T follicular helper cell (primary cell): ENCODE measurements around the gene SCN8A.

Experiments used
- DNase-seq: peaks from one replicate; pipeline ENCODE4 v3.0.0-alpha.2; 2020; ENCODE audit warnings: low read depth

Gene SCN8A

GRCh38 chr12:51833448-51834227 is 242.6 kb downstream of the SCN8A start:
- DNase-seq = no peak

- DNase-seq = no peak
Observed at GRCh38 chr12:51834411-51834810, 243.4 kb downstream of the SCN8A start.

DNA sequence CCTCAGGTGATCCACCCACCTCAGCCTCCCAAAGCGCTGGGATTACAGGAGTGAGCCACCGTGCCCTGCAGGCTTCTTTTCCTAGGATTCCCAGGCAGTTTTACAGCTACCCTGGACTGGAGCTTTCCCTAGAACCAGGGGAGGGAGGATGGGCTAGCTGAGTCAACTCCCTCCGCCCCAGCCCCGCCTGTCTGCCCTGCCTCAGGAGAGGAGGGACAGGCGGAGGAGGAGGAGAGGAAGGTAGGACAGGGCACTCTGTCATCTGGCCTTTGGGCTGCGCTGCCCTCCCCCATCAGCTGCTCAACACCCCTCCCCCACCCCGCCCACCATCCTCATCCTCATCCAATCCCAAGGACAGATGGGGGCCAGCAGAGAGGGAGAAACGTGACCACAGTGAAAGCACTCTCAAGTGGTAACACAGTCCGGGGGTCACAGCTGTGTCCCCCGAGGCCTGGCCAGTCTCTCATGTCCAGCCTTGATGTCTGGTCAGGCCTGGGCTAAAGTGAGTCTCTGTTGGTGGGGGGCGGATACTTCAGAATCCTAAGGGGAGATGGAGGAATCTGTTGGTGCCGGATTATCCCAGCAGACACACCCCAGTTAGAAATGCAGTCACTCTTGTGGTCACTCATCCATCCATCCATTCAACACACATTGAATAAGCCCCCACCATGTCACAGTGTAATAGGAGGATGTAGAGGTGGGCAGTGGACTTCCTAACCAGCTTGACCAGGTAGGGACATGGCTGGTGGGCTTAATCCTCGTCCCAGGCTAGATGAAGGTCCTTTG is 245.2 kb downstream of the SCN8A start:
- DNase-seq = no peak

DNA sequence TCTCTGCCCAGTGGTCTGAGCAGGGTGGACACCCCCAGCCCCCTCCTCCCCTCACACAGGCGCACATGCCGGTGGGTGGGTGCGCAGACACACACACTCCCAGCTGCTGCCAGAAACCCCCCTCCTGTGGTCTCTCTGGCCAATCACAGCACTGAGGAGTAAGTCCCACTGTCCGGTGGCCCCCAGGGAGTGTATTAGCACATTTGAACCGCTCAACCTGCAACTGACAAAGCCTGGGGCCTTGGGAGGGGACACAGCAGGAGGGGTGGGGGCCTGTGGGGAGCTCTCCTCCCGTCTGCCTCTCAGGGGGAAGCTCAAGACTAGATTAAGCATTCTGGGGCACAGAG is 245.8 kb downstream of the SCN8A start:
- DNase-seq = no peak

DNA sequence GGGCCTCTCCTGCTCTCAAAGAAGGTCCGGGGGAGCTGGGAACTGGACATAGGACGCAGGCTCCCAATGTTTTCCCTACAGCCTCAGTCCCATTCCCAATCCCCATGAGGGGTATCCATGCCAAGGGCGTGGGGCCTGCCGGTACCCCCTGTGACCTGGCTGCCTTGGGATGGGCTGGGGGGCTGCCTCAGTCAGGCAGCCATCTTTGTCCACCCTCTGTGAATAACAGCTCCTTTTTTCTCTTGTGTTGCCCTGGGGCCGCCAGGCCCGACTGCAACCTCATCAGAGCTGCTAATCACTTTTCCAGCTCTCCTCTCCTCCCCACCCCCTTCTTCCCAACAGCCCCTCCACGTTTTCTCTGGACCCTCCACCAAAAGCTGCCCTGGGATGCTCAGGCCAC is 246.3 kb downstream of the SCN8A start:
- no peak for DNase-seq

DNA sequence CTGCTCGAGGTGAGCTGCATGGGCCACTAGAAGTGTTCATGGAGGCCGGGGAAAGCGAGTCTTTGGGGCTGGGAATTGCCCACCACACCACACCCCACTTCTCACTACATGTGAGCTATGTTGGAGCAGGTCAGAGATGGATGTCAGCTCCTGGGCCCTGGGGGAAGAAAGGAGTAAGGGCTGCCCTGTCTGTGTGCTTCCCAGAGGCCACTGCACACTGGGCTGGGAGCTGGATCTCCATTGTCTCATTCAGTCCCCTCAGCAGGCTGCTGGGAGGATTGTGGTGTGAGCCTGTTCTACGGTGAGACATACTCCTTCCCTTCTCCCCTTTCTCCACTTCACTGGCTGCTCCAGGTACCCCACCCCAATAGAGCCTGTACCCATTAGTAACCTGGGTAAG is 247.0 kb downstream of the SCN8A start:
- DNase-seq = no peak

DNA sequence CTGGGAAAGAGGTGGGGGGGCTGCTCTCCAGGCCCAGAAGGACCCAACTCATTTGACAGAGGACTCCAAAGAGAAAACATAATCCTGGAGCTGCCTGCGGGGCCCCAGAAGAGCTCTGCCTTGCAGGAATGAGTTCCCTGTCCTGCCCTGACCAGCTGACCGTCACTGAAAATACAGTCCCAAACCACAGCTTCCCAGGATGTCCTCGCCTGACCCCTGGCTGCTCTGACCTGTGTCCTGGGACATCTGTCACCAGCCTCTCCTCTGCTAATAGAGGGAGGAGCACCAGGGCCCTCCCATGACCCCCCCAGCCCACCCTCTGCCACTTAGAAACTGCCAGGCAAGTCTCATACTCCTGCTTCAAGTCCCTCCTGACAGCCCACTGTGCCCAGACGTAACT is 247.7 kb downstream of the SCN8A start:
- no peak for DNase-seq

- no peak for DNase-seq
Observed at GRCh38 chr12:51839310-51839947, 248.4 kb downstream of the SCN8A start.

- DNase-seq = no peak
Observed at GRCh38 chr12:51840966-51841365, 249.9 kb downstream of the SCN8A start.

- DNase-seq = no peak
Observed at GRCh38 chr12:51841727-51842126, 250.7 kb downstream of the SCN8A start.

- DNase-seq = no peak
Observed at GRCh38 chr12:51844854-51845253, 253.8 kb downstream of the SCN8A start.

DNA sequence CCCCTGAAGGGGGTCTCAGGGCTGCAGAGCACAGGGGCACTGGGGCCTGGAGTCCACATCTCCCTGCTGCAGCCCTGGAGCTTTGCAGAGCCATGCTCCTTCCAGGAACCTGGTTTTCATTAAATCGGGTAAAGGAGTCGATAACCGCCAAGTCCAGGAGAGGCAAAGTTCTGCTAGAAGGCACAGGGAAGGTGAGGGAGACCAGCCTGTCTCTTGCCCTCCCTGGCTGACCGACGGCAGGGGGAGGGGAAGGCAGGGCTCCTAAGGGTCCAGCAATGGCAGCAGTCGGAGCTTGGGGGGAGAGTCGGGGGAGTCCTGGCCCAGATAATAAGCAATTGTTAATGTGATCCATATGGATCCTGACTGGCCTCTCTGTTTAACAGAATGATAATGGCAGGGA is 254.4 kb downstream of the SCN8A start:
- DNase-seq = no peak

DNA sequence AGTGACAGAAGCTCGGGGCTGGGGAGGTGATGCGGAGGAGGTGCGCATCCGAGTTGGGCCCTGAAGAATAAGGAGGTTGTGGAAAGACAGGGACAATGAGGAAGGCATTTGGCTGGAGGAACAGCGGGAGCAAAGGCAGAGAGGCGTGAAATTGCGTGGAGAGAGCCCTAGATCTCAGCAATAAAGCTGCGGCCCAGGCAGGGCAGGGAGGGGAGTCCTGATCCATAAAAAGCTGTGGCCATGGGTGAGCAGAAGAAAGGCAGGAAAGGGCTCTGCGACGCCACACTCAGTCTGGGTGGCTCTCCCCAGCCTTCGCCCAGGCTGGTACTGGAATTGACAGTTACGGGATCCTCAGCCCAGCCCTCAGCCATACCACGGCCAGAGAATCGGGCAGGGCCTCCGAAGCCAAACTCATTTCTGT is 255.2 kb downstream of the SCN8A start:
- DNase-seq = no peak

- no peak for DNase-seq
Observed at GRCh38 chr12:51846911-51847642, 256.0 kb downstream of the SCN8A start.

DNA sequence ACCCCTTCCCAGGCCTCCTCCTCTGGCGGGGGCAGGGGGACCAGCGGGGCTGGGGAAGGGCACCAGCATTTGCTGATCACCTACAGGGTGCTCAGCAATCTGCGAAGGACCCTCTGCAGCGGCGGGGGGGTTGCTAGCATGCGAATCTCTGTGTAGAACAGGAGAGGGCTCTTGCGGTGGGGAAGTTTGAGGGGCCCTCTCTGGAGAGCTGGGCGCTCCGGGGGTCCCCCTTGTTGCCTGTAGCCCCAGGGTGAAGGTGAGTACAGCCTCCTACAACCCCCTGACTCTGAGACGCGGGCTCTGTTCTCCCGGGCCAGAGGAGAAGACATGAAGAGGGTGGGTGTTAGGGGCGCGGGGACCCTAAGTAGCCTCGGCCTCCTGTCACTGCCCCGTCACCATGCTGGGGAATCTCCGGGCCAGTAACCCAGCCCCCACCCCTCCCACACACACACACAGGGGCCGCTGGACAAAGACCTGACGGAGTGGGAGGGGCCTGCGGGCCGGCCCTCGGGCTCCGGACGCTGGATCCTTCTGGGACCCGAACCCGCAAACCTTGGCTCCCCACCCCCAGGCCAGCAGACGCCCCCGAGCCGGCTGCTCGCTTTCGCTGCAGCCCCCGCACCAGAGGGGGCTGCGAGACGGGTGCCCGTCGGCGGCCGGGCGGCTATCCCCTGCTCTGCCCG is 256.8 kb downstream of the SCN8A start:
- no peak for DNase-seq

- DNase-seq = no peak
Observed at GRCh38 chr12:51848326-51848727, 257.3 kb downstream of the SCN8A start, which contains the start of gene FIGNL2. FIGNL2 (minus strand) TSS chr12:51848718; CDS start chr12:51822413, 26,305 bp downstream.

- no peak for DNase-seq
Observed at GRCh38 chr12:51848841-51849735, 258.1 kb downstream of the SCN8A start.

- no peak for DNase-seq
Observed at GRCh38 chr12:51850081-51850964, 259.3 kb downstream of the SCN8A start.

DNA sequence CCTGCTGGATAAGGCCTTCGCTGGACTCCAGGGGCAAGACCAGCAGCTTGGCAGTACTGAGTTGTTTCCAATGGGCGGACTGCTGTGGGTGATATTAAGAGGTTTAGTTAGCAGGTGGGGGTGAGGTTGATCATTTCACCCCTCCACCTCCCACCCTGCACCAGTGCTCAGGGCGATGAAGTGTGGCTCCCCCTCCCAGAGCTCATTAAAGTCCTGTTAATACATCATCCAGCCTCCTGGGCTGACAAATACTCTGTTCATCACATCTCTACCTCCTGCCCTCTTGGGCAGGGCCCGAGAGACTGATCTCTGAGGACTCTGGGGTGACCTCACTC is 259.9 kb downstream of the SCN8A start:
- DNase-seq = no peak
